Measurements from ENCODE around the gene GNA14. TPM values are rescaled to one million over a fixed set of nuclear protein-coding genes. Genes with fewer than 3 reads are reported as not detected.

Gene GNA14
- total RNA-seq, 6 experiments from 2014 or later: 2.3 to 4.2 (median 3.8) TPM

DNA sequence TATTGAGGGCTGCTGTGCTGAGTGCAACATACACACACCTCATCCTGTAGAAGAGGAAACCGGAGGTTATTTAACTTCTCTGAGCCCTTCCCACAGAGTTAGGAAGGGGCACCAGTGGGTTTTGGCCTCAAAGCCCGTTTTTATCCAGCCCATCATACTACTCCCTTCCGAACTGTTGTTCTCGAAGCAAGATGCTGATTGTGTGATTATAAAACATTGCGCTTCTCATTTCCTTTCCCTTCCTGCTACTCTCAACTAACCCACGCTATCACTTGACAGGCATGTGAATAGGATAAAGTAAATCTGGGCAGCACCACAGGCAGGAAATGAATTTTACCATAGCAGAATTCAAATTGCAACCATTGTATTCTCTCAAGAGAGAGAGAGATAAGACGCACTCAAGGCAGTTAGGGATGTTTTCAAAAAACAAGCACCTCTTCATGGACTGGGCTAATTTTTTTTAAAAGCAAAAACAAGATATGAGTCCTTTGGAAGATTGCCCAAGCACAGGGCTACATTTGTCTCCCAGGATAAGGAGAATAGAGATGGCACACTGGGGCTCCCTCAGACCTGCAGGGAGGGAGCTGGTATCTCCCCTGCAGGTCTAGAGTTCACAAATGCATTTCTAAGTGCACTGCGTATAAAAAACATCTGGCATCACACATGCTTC lies 52.6 kb downstream of the GNA14 start:
- H3K4me1 ChIP-seq: no peaks in the 10 kb centered on the region
- 32% methylated on average over 8 of the region's 8 CpGs for WGBS (ENCODE audit: insufficient coverage, low coverage, low lambda C conversion rate, missing lambda C conversion rate)
- TF ChIP-seq, protein P1, sequence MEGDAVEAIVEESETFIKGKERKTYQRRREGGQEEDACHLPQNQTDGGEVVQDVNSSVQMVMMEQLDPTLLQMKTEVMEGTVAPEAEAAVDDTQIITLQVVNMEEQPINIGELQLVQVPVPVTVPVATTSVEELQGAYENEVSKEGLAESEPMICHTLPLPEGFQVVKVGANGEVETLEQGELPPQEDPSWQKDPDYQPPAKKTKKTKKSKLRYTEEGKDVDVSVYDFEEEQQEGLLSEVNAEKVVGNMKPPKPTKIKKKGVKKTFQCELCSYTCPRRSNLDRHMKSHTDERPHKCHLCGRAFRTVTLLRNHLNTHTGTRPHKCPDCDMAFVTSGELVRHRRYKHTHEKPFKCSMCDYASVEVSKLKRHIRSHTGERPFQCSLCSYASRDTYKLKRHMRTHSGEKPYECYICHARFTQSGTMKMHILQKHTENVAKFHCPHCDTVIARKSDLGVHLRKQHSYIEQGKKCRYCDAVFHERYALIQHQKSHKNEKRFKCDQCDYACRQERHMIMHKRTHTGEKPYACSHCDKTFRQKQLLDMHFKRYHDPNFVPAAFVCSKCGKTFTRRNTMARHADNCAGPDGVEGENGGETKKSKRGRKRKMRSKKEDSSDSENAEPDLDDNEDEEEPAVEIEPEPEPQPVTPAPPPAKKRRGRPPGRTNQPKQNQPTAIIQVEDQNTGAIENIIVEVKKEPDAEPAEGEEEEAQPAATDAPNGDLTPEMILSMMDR (IDR thresholded peaks at IDR 0.05): no peak
- no peak for TF ChIP-seq POLR2A (IDR thresholded peaks at IDR 0.05)
- peak; percentile 43 to 67 (median 62) for ATAC-seq
- no peak overlapping the region for H3K27ac ChIP-seq
- H3K36me3 ChIP-seq: no peaks in the 10 kb centered on the region
- H3K27me3 ChIP-seq: no peaks in the 10 kb centered on the region
- H3K4me3 ChIP-seq: no peak overlapping the region
- no peaks in the 10 kb centered on the region for H3K9me3 ChIP-seq
- DNase-seq: no peak
- intact Hi-C loops (cut with DNase I): no loop called here

GRCh38 chr9:77594963-77595362 lies 53.2 kb downstream of the GNA14 start:
- WGBS (ENCODE audit: insufficient coverage, low coverage, low lambda C conversion rate, missing lambda C conversion rate): 54% methylated on average over 3 of the region's 3 CpGs
- intact Hi-C loops (cut with DNase I): no loop called here
- ATAC-seq (peak in 1 of 4 donors; percentile 22), DNase-seq (no peak)
- no peaks in the 10 kb centered on the region for H3K36me3 ChIP-seq
- no peak overlapping the region for H3K27ac ChIP-seq
- H3K9me3 ChIP-seq: no peaks in the 10 kb centered on the region
- H3K4me1 ChIP-seq: no peaks in the 10 kb centered on the region
- H3K27me3 ChIP-seq: no peaks in the 10 kb centered on the region
- no peak overlapping the region for H3K4me3 ChIP-seq
- TF ChIP-seq, protein P1 (IDR thresholded peaks at IDR 0.05): no peak
- TF ChIP-seq POLR2A (IDR thresholded peaks at IDR 0.05): no peak

- no peaks in the 10 kb centered on the region for H3K27me3 ChIP-seq
- ATAC-seq: no peak
- H3K9me3 ChIP-seq: no peaks in the 10 kb centered on the region
- WGBS (ENCODE audit: insufficient coverage, low coverage, low lambda C conversion rate, missing lambda C conversion rate): 74% methylated on average over 3 of the region's 4 CpGs
- DNase-seq: no peak
- H3K4me3 ChIP-seq: no peak overlapping the region
- H3K36me3 ChIP-seq: no peaks in the 10 kb centered on the region
- intact Hi-C loops (cut with DNase I): no loop called here
- no peak for TF ChIP-seq POLR2A (IDR thresholded peaks at IDR 0.05)
- TF ChIP-seq, protein P1 (IDR thresholded peaks at IDR 0.05): no peak
- no peaks in the 10 kb centered on the region for H3K4me1 ChIP-seq
- no peak overlapping the region for H3K27ac ChIP-seq
Measured at GRCh38 chr9:77593528-77593927, 54.6 kb downstream of the GNA14 start.

DNA sequence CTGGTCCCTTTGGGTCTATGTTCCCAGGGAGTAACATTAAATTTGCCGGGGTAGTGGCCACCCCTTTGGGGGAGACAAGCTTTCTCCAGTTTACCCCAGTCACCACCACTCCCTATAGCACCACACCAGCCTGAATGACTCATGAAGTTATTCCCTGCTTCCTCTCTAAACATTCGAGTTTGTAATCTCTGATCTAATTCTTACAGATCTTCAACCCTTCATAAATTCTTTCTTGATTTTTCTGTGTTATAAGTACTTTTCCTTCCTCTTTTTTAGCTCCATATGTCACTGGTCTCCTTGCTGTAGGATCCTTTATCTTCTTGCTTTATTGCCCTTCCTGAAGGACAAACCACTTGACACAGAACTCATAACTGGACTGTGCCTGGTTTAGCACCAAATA lies 55.6 kb downstream of the GNA14 start:
- no peaks in the 10 kb centered on the region for H3K9me3 ChIP-seq
- TF ChIP-seq, protein P1 (IDR thresholded peaks at IDR 0.05): no peak
- no peaks in the 10 kb centered on the region for H3K36me3 ChIP-seq
- DNase-seq (no peak), ATAC-seq (no peak)
- H3K4me3 ChIP-seq: no peak overlapping the region
- H3K4me1 ChIP-seq: no peaks in the 10 kb centered on the region
- WGBS (ENCODE audit: insufficient coverage, low coverage, low lambda C conversion rate, missing lambda C conversion rate): 73% methylated on average over 2 of the region's 2 CpGs
- no peaks in the 10 kb centered on the region for H3K27me3 ChIP-seq
- intact Hi-C loops (cut with DNase I): no loop called here
- H3K27ac ChIP-seq: no peak overlapping the region

Measured in right lobe of liver (tissue), 6 donors.